Mucosa of gallbladder (tissue), 1 donor: ENCODE measurements around the gene CREBZF. TPM values are rescaled to one million over a fixed set of nuclear protein-coding genes. Genes with fewer than 3 reads are reported as not detected.
"Not testable (repeated sequence)": the region's sequence is repeated elsewhere in the genome, so short reads cannot be mapped to it uniquely, and the experiment has no call there.

Experiments
- DNase-seq: peaks from one replicate; pipeline ENCODE4 v3.0.0-alpha.2; 2020; ENCODE audit warnings: low spot score
- total RNA-seq: library from RNA; stranded (reverse); gene quantifications from one replicate; pipeline ENCODE4 v1.2.1, GENCODE V29; 2021
- donor health status: DM: no; HTN: no; CAD: no.

CREBZF gene
- total RNA-seq, 1 donor from 2014 or later: 48.4 TPM

DNA sequence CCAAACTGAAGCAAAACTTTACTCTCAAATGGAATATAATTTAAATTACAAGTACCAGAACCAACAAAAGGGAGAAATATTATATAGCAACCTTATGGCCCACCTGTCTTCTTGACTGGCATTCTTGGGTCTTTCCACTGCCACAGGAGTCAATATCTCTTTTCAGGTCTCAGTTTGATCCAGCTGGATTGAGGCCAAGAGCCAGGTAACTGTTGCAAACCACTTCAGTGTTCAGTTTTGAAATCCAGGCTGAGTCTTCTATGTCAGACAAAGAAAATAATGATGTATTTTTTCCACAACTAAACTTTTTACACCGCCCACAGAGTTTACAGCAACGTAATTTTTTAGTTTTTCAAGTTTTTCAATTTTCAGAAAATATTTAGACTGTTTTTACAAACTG is 38.4 kb downstream of the CREBZF start:
- no peak for DNase-seq

DNA sequence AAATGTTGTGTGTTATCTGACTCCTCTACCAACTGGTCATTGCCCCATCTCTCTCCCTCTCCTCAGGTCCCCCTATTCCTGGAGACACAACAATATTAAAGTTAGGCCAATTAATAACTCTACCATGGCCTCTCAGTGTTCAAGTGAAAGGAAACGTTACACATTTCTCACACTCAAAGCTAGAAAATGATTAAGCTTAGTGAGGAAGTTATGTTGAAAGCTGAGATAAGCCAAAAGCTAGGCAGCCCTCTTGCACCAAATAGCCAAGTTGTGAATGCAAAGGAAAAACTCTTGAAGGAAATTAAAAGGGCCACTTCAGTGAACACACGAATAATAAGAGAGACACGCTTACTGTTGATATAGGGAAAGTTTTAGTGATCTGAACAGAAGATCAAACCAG is 44.7 kb downstream of the CREBZF start:
- DNase-seq: no peak

DNA sequence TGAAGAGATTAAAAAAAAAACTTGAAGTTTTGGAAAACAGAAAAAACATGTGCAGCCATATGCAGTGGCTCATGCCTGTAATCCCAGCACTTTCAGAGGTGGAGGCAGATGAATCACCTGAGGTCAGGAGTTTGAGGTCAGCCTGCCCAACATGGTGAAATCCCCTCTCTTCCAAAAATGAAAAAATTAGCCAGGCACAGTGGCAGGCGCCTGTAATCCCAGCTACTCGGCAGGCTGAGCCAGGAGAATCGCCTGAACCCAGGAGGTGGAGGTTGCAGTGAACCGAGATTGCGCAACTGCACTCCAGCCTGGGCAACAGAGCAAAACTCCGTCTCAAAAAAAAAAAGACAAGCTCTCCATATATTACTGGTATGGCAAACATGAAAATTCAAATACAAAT is 45.4 kb downstream of the CREBZF start:
- DNase-seq: no peak

DNA sequence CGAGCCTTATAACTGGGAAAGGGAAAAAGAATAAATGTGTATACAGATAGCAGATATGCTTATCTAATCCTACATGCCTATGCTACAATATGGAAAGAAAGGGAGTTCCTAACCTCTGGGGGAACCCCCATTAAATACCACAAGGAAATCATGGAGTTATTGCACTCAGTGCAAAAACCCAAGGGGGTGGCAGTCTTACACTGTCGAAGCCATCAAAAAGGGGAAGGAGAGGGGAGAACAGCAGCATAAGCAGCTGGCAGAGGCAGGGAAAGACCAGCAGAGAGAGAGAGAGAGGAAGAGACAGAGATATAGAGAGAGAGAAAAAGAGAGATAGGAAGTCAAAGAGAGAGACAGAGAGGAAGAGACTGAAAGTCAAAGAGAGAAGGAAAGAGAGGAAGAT is 53.3 kb downstream of the CREBZF start:
- not testable (repeated sequence) for DNase-seq

Other genes with a start within 250 kb of the CREBZF start
- gene DLG2, start 37.8 kb downstream of the CREBZF start, total RNA-seq: 4.4 TPM
- 35.5 TPM for gene TMEM126B, start 36.5 kb downstream of the CREBZF start, total RNA-seq
- 18.3 TPM for gene TMEM126A, start 17.2 kb downstream of the CREBZF start, total RNA-seq
- 2.6 TPM for gene CCDC89, start 21.1 kb upstream of the CREBZF start, total RNA-seq
- 39.0 TPM for gene SYTL2, start 146.0 kb upstream of the CREBZF start, total RNA-seq
- not detected for gene CCDC83, start 190.3 kb upstream of the CREBZF start, total RNA-seq